ENCODE measurements around the gene MAPT. TPM values are rescaled to one million over a fixed set of nuclear protein-coding genes. Genes with fewer than 3 reads are reported as not detected.

MAPT gene
- total and polyA plus RNA-seq, 2 of the 4 experiments (the other 2 are of a cell fraction), result 0.18 to 0.19 TPM

DNA sequence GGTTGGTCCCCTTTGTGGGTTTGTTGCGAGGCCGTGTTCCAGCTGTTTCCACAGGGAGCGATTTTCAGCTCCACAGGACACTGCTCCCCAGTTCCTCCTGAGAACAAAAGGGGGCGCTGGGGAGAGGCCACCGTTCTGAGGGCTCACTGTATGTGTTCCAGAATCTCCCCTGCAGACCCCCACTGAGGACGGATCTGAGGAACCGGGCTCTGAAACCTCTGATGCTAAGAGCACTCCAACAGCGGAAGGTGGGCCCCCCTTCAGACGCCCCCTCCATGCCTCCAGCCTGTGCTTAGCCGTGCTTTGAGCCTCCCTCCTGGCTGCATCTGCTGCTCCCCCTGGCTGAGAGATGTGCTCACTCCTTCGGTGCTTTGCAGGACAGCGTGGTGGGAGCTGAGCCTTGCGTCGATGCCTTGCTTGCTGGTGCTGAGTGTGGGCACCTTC is 77.4 kb downstream of the MAPT start:
- no peak overlapping the region for H3K27ac ChIP-seq (ENCODE audit: insufficient read depth, low read length)
- H2BK20ac ChIP-seq (ENCODE audit: low read depth, low read length), result no peak overlapping the region
- POLR2A ChIA-PET (ENCODE audit: unreplicated experiment), result no interaction called here
- no peaks in the 10 kb centered on the region for H3K79me1 ChIP-seq (ENCODE audit: low read depth in 1 of 2, low read length in 2 of 2)
- no peak overlapping the region for H3K14ac ChIP-seq (replicated peaks; ENCODE audit: low read depth, low read length)
- H4K91ac ChIP-seq (ENCODE audit: insufficient read depth, low read depth, low read length), result no peak overlapping the region
- H2AFZ ChIP-seq (replicated peaks; ENCODE audit: low read length, poor library complexity), result no peak overlapping the region
- no peak overlapping the region for H3K9ac ChIP-seq (ENCODE audit: low read depth, low read length)
- intact Hi-C loops (cut with micrococcal nuclease) (no loop called here), in situ Hi-C loops (cut with MboI; ENCODE audit: low sequenced_read_pairs) (no loop called here), dilution Hi-C loops (cut with HindIII; ENCODE audit: low sequenced_read_pairs, unreplicated experiment) (no loop called here)
- no peak overlapping the region for H4K8ac ChIP-seq (ENCODE audit: low read depth in 2 of 2, low read length in 2 of 2)
- no peaks in the 10 kb centered on the region for H3K4me1 ChIP-seq (ENCODE audit: control insufficient read depth, insufficient read depth, low read length)
- no peak overlapping the region for H3K18ac ChIP-seq (ENCODE audit: low read depth, low read length)
- WGBS, 2 experiments (ENCODE audit: extremely low coverage in 2 of 2, insufficient read length in 1 of 2), result 16% methylated on average over 4 of the region's 14 CpGs; no CpG with 5 or more reads in 1 of the 2 experiments
- H2BK15ac ChIP-seq (ENCODE audit: low read depth, low read length), result no peak overlapping the region
- no peak overlapping the region for H3K23ac ChIP-seq (ENCODE audit: low read depth, low read length)
- no peak overlapping the region for H3K4me3 ChIP-seq (ENCODE audit: insufficient read depth, low read depth, low read length)
- no peak overlapping the region for H3K4ac ChIP-seq (ENCODE audit: low read depth, low read length)
- DNase-seq (no peak), ATAC-seq (ENCODE audit: low read depth) (no peak)
- no peaks in the 10 kb centered on the region for H4K20me1 ChIP-seq (ENCODE audit: insufficient read depth, low read length)
- 0 out of 2 replicates have a peak, but pooled peaks cover 2% of the 10 kb centered on the region for H3K9me3 ChIP-seq (ENCODE audit: control insufficient read depth, insufficient read depth, low read length)
- H2AK5ac ChIP-seq (ENCODE audit: low read depth, low read length), result no peak overlapping the region
- CTCF ChIA-PET, result no interaction called here
- H4K5ac ChIP-seq (ENCODE audit: low read depth, low read length), result no peak overlapping the region
- H3K9me1 ChIP-seq (ENCODE audit: insufficient read depth, low read length), result no peaks in the 10 kb centered on the region
- H2BK120ac ChIP-seq (ENCODE audit: low read depth, low read length), result no peak overlapping the region
- H3K56ac ChIP-seq (ENCODE audit: extremely low read depth, insufficient read depth, low read length), result no peak overlapping the region
- H3K4me2 ChIP-seq (ENCODE audit: low read depth, low read length), result no peak overlapping the region
- H2AK9ac ChIP-seq (replicated peaks; ENCODE audit: low read depth, low read length, poor library complexity), result no peak overlapping the region
- H3K27me3 ChIP-seq (ENCODE audit: control insufficient read depth, insufficient read depth, low read length), result peaks cover 45% of the 10 kb centered on the region
- BruUV-seq (replicated peaks), result no TSS peak
- H3K36me3 ChIP-seq (ENCODE audit: control insufficient read depth, insufficient read depth, low read length), result no peaks in the 10 kb centered on the region
- TF ChIP-seq FOS (IDR thresholded peaks at IDR 0.05; ENCODE audit: low read depth, low read length) (no peak), CHD1 (IDR thresholded peaks at IDR 0.05; ENCODE audit: low read depth, low read length) (no peak), RFX5 (IDR thresholded peaks at IDR 0.05; ENCODE audit: low read depth, low read length) (no peak), RCOR1 (IDR thresholded peaks at IDR 0.05; ENCODE audit: insufficient replicate concordance, low read length) (no peak), SMC3 (IDR thresholded peaks at IDR 0.05; ENCODE audit: low read depth, low read length) (no peak), MXI1 (IDR thresholded peaks at IDR 0.05; ENCODE audit: borderline replicate concordance, low read depth, low read length) (no peak), BHLHE40 (IDR thresholded peaks at IDR 0.05; ENCODE audit: low read depth, low read length) (no peak), CEBPB (IDR thresholded peaks at IDR 0.05; ENCODE audit: low read depth, low read length) (no peak), MAZ (IDR thresholded peaks at IDR 0.05; ENCODE audit: borderline replicate concordance, low read depth, low read length) (no peak), MAFK (IDR thresholded peaks at IDR 0.05; ENCODE audit: low read depth, low read length) (no peak), NFE2L2 (IDR thresholded peaks at IDR 0.05; ENCODE audit: low read depth, low read length) (no peak)
- TF ChIP-seq, protein P1, sequence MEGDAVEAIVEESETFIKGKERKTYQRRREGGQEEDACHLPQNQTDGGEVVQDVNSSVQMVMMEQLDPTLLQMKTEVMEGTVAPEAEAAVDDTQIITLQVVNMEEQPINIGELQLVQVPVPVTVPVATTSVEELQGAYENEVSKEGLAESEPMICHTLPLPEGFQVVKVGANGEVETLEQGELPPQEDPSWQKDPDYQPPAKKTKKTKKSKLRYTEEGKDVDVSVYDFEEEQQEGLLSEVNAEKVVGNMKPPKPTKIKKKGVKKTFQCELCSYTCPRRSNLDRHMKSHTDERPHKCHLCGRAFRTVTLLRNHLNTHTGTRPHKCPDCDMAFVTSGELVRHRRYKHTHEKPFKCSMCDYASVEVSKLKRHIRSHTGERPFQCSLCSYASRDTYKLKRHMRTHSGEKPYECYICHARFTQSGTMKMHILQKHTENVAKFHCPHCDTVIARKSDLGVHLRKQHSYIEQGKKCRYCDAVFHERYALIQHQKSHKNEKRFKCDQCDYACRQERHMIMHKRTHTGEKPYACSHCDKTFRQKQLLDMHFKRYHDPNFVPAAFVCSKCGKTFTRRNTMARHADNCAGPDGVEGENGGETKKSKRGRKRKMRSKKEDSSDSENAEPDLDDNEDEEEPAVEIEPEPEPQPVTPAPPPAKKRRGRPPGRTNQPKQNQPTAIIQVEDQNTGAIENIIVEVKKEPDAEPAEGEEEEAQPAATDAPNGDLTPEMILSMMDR (conservative IDR thresholded peaks at IDR 0.05; ENCODE audit: low read depth, low read length), result no peak
- TF ChIP-seq, protein P2, sequence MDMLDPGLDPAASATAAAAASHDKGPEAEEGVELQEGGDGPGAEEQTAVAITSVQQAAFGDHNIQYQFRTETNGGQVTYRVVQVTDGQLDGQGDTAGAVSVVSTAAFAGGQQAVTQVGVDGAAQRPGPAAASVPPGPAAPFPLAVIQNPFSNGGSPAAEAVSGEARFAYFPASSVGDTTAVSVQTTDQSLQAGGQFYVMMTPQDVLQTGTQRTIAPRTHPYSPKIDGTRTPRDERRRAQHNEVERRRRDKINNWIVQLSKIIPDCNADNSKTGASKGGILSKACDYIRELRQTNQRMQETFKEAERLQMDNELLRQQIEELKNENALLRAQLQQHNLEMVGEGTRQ (IDR thresholded peaks at IDR 0.05; ENCODE audit: low read depth, low read length), result no peak
- TF ChIP-seq, protein P3, sequence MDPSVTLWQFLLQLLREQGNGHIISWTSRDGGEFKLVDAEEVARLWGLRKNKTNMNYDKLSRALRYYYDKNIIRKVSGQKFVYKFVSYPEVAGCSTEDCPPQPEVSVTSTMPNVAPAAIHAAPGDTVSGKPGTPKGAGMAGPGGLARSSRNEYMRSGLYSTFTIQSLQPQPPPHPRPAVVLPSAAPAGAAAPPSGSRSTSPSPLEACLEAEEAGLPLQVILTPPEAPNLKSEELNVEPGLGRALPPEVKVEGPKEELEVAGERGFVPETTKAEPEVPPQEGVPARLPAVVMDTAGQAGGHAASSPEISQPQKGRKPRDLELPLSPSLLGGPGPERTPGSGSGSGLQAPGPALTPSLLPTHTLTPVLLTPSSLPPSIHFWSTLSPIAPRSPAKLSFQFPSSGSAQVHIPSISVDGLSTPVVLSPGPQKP (IDR thresholded peaks at IDR 0.05; ENCODE audit: borderline replicate concordance, low read depth, low read length), result no peak
- no peak overlapping the region for H2BK5ac ChIP-seq (ENCODE audit: low read depth, low read length, poor library complexity, severe bottlenecking)

All from IMR-90 (cell line).